ENCODE measurements around the gene ANXA2R. TPM values are rescaled to one million over a fixed set of nuclear protein-coding genes. Genes with fewer than 3 reads are reported as not detected.

Gene ANXA2R
- total RNA-seq, 1 donor from 2014 or later, result 1.4 TPM

GRCh38 chr5:43041110-43041668 is 1.1 kb upstream of the ANXA2R start:
- H3K27me3 Mint-ChIP-seq (ENCODE audit: low read depth), result peaks cover 84% of the 10 kb centered on the region
- peak overlapping the region; percentile 93 for H3K27ac Mint-ChIP-seq
- peaks cover 37% of the 10 kb centered on the region for H3K4me1 Mint-ChIP-seq
- H3K36me3 Mint-ChIP-seq, result no peaks in the 10 kb centered on the region
- peak overlapping the region; percentile 71 for H3K4me3 Mint-ChIP-seq
- H3K9me3 Mint-ChIP-seq, result no peaks in the 10 kb centered on the region
- no peak for DNase-seq (ENCODE audit: low spot score in 2 of 2, unreplicated experiment in 2 of 2)
- TF ChIP-seq CTCF (IDR thresholded peaks at IDR 0.05; ENCODE audit: unreplicated experiment), result no peak

DNA sequence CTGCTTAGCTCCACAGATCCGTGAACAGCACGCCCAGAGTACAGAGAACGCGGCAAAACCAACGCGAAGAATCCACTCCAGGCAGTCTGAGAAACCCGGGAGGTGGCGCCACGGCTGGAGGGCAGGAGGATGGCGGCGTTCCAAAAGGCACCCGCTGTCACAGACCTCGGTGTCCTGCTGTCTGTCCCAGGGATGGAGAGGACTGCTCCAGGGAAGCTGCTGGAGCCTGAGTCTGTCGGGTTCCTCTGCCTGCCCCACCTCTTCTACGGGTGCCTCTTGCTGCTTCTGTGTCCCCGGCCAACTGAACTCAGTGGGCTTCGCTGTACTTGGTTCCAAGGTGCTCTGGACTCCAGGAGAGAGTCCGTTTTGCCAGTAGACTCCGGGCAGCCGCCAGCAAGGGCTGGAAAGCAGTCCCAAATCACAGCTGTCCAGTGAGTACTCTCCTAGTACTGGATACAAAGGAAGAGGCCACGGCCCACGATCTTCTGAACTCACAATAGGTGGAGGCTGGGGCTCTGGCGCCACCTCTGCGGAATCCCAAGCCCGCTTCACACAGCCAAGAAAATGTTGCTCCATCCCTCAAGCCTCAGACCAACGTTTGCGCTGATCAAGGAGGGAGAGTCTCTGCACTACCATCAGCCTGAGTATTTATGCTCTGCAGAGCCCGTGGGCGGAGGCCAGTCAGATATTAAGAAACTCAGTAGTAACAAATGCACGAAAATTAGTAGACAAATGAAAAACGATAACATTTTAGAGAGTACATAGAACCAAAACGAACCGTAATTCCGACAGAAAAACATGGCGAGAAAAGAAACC is 440 bp downstream of the ANXA2R start:
- Mint-ChIP-seq H3K4me1 (peaks cover 37% of the 10 kb centered on the region), H3K27me3 (ENCODE audit: low read depth) (peaks cover 86% of the 10 kb centered on the region), H3K27ac (peak overlapping the region; percentile 79), H3K9me3 (no peaks in the 10 kb centered on the region), H3K36me3 (no peaks in the 10 kb centered on the region), H3K4me3 (peak overlapping the region; percentile 71)
- peak in 1 of 2 experiments; percentile 65 for DNase-seq (ENCODE audit: low spot score in 2 of 2, unreplicated experiment in 2 of 2)
- TF ChIP-seq CTCF (IDR thresholded peaks at IDR 0.05; ENCODE audit: unreplicated experiment), result no peak

DNA sequence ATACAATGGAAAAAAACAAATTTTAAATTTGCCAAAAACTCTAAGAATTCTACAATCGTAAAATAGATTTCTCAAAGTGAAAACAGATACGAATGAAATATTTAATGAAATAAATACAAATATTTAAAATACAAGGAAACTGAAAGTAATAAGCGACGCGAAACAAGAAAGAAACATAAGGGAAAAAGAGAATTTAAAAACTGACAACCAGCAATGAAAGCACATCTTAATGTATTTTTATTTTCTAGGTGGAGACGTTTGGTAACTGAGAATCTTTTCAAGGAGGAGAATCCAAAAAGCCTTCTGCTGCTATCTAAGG is 1.0 kb downstream of the ANXA2R start:
- no peaks in the 10 kb centered on the region for H3K36me3 Mint-ChIP-seq
- no peak for DNase-seq (ENCODE audit: low spot score in 2 of 2, unreplicated experiment in 2 of 2)

DNA sequence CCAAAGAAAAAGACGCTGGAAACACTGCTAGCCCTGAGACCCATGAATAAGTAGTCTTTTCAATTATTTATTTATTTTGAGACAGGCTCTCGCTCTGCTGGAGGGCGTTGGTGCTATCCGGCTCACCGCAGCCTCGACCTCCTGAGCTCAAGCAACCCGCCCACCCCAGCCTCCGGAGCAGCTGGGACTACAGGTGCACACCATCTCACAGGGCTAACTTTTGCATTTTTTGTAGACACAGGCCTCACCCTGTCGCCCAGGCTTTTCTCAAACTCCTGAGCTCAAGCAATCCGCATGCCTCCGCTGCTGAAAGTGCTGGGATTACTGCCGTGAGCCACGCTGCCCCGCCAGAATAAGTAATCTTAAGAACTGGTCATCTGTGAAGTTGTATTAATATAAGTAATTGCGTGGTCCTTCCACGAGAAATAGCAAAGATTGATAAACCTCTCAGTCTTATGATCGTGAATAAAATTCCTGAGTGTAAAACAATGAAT is 1.6 kb downstream of the ANXA2R start:
- Mint-ChIP-seq H3K4me3 (peak overlapping the region; percentile 26), H3K27me3 (ENCODE audit: low read depth) (peaks cover 90% of the 10 kb centered on the region), H3K9me3 (no peaks in the 10 kb centered on the region), H3K4me1 (peaks cover 34% of the 10 kb centered on the region), H3K27ac (no peak overlapping the region), H3K36me3 (no peaks in the 10 kb centered on the region)
- DNase-seq (ENCODE audit: low spot score in 2 of 2, unreplicated experiment in 2 of 2), result no peak
- no peak for TF ChIP-seq CTCF (IDR thresholded peaks at IDR 0.05; ENCODE audit: unreplicated experiment)

More for the DNA sequence above, 1.0 kb downstream of the ANXA2R start:
- Mint-ChIP-seq H3K27ac (peak overlapping the region; percentile 79), H3K27me3 (ENCODE audit: low read depth) (peaks cover 86% of the 10 kb centered on the region), H3K4me1 (peaks cover 34% of the 10 kb centered on the region), H3K9me3 (no peaks in the 10 kb centered on the region), H3K4me3 (peak overlapping the region; percentile 71)
- TF ChIP-seq CTCF (IDR thresholded peaks at IDR 0.05; ENCODE audit: unreplicated experiment), result no peak

DNA sequence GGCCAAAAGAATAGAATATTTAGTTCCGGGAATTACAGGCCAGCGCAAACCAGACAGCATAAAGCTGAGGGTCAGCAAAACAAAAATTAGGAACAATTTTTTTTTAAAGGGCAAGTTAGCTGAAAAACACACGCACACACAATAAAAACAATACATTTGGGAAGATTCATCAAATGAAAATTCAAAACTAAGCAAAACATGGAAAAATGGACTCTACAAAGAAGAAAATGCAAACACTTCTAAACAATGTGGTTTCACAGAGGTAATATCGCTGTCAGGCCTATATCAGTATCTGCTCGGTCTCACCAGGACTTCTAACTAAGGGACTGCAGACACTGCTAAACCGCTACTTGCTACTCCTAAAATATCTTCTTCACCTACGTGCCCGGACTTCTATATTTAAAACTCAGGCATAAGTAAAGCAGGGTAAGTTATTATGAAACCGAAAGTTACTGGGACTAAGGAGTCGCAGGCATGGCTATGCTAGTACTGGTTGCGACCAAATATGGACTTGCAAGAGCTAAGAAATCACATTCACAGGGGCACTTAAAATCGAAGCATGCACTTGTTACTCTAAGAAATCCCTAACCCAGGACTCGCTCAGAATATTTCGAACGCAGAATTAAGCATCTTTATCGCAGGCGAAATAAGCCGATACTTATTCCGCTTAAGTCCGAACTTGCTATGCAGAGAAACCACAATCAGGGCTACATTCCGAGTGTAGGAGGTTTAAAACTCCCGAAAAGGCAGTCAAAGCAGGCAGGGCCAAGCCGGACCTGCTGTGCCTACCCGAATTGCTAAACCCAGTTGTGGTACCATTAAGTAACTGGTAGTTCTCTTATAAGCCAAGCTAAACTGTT is 2.3 kb downstream of the ANXA2R start:
- peaks cover 90% of the 10 kb centered on the region for H3K27me3 Mint-ChIP-seq (ENCODE audit: low read depth)
- DNase-seq (ENCODE audit: low spot score in 2 of 2, unreplicated experiment in 2 of 2), result no peak
- H3K27ac Mint-ChIP-seq, result peak overlapping the region; percentile 67
- no peaks in the 10 kb centered on the region for H3K9me3 Mint-ChIP-seq
- peak overlapping the region; percentile 30 for H3K4me3 Mint-ChIP-seq
- no peaks in the 10 kb centered on the region for H3K36me3 Mint-ChIP-seq
- H3K4me1 Mint-ChIP-seq, result peaks cover 30% of the 10 kb centered on the region
- TF ChIP-seq CTCF (IDR thresholded peaks at IDR 0.05; ENCODE audit: unreplicated experiment), result no peak

Data from mesothelial cell of epicardium (in vitro differentiated cells).